Stimulated activated CD4-positive, alpha-beta T cell treated with anti-CD3 and anti-CD28 coated beads, Interleukin-1b, Interleukin-23, amount 100 ng/mL, for 48 hours (primary cell): ENCODE results near the gene TMEM80.

Experiments
- DNase-seq: peaks from one replicate; pipeline ENCODE4 v3.0.0-alpha.2; 2020

The TMEM80 gene

GRCh38 chr11:748007-748359 is 52.4 kb downstream of the TMEM80 start:
- no peak for DNase-seq

GRCh38 chr11:749731-750130 is 54.1 kb downstream of the TMEM80 start:
- no peak for DNase-seq
